Iris pigment epithelial cell (primary cell): ENCODE results near the gene FAM76B.

ENCODE experiments used
- DNase-seq: peaks from one replicate; pipeline ENCODE4 v3.0.0-alpha.2; 2011; ENCODE audit warnings: low read depth

The FAM76B gene

DNA sequence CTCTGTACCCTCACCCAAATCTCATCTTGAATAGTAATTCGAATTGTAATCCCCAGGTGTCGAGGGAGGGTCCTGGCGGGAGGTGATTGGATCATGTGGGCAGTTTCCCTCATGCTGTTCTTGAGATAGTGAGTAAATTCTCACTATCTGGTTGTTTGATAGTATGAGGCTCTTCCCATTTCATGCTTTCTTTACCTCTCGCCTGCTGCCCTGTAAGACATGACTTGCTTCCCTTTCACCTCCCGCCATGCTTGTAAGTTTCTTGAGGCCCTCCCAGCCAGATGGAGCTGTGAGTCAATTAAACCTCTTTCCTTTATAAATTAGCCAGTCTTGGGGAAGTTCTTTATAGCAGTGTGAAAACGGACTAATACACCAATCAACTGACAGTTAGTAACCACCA is 60.1 kb downstream of the FAM76B start:
- no peak for DNase-seq

DNA sequence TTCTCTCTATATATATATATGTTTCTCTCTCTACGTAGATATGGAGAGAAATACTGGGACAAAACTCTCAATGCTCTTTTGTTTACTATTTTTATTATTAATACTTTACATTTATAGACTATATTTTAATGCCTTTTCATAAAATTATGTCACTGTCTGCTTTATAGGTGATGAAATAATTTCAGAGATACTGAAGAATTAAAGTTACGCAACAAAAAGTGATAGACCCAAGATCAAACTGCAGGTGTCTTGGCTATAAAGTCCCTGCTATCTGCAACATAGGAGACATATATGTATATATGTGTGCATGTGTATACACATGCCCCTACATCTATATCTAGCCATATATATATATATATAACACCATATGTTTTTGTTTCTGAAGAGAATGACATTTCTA is 60.8 kb downstream of the FAM76B start:
- no peak for DNase-seq

GRCh38 chr11:95728094-95728493 is 61.5 kb downstream of the FAM76B start:
- DNase-seq: no peak

- DNase-seq: no peak
Observed at GRCh38 chr11:95727620-95728019, 62.0 kb downstream of the FAM76B start.

DNA sequence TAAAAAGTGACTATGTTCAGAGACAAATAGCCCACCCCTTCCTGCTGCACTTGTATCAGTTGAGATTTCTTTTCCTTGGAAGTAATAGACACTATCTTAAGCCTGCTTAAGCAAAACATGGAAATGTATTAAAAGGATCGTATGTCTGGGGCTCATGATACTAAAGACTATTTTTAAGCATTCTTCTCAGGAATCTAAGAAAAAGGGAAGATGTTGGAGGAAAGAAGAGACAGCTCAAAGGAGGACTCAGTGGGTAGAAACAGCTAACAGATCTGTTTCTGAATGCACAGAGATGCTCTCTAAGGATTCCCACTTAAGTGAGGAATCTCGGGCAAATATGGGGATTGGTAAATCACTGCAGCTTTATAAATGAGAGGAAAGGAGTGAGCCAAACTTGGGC is 62.5 kb downstream of the FAM76B start:
- no peak for DNase-seq

DNA sequence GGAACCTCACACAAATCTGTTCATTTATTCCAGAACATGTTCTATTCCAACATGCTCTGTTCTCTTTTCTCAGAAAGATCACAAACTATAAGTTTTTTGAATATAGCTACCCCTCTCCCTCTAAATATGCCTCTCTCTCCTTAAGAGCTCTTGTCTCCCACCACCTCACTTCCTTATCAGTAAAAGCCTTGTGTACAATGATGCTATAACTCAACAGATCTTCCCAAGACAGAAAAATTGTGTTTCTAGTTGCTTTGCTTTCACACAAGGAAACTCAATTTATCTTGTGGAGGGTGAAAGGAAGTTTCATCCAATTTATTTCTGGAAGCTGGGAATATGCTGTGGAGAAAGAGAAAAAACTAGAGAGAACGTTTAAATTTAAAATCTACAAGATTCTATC is 64.4 kb downstream of the FAM76B start:
- DNase-seq: no peak

- DNase-seq: no peak
Observed at GRCh38 chr11:95723361-95723942, 66.1 kb downstream of the FAM76B start.

- DNase-seq: no peak
Observed at GRCh38 chr11:95720195-95720594, 69.4 kb downstream of the FAM76B start.
